22Rv1 (cell line): Measurements from ENCODE around the gene PTH2.
A peak's percentile ranks its signal among the peaks of the same experiment; 100 is the strongest.

Experiments used
- H3K27ac ChIP-seq: fragments of 450-650 bp; 2 replicates; pipeline ENCODE4 v1.5.1; 2017
- CTCF ChIP-seq: fragments of 450-650 bp; IDR thresholded peaks from 2 replicates; pipeline ENCODE4 v1.5.1; 2017; ENCODE audit warnings: mild to moderate bottlenecking
- ZFX ChIP-seq: fragments of 450-650 bp; IDR thresholded peaks from 2 replicates; pipeline ENCODE4 v1.6.1; 2017; ENCODE audit warnings: antibody characterized with exemption, borderline replicate concordance

Gene PTH2

GRCh38 chr19:49435670-49436069 is 12.4 kb upstream of the PTH2 start:
- TF ChIP-seq ZFX (no peak), CTCF (no peak)

GRCh38 chr19:49434907-49435583 is 11.8 kb upstream of the PTH2 start:
- no peak for TF ChIP-seq ZFX
- TF ChIP-seq CTCF = no peak
- peak overlapping the region; percentile 51 for H3K27ac ChIP-seq

More at GRCh38 chr19:49435670-49436069, 12.4 kb upstream of the PTH2 start:
- H3K27ac ChIP-seq = peak overlapping the region; percentile 51

GRCh38 chr19:49433240-49433901 is 10.1 kb upstream of the PTH2 start:
- no peak overlapping the region for H3K27ac ChIP-seq
- no peak for TF ChIP-seq CTCF

- peak overlapping the region; percentile 59 for H3K27ac ChIP-seq
- TF ChIP-seq CTCF (peak; percentile 22; the same call in 1 of the 2 replicates), ZFX (no peak)
Observed at GRCh38 chr19:49432141-49433073, 9.2 kb upstream of the PTH2 start.

- TF ChIP-seq CTCF (no peak), ZFX (no peak)
- peak overlapping the region; percentile 59 for H3K27ac ChIP-seq
Observed at GRCh38 chr19:49431330-49431749, 8.1 kb upstream of the PTH2 start.

- TF ChIP-seq CTCF = peak; percentile 58
- no peak for TF ChIP-seq ZFX
- peak overlapping the region; percentile 59 for H3K27ac ChIP-seq
Observed at GRCh38 chr19:49430678-49431329, 7.6 kb upstream of the PTH2 start.
